GM12801 (cell line): ENCODE measurements around the gene CTDSPL.

Experiments
- TF ChIP-seq, protein P1 (sequence below): IDR thresholded peaks from one replicate; pipeline ENCODE4 v1.5.1; 2011; ENCODE audit warnings: control low read depth; ENCODE audit not compliant: insufficient read length; ENCODE audit errors: extremely low read depth

CTDSPL gene

DNA sequence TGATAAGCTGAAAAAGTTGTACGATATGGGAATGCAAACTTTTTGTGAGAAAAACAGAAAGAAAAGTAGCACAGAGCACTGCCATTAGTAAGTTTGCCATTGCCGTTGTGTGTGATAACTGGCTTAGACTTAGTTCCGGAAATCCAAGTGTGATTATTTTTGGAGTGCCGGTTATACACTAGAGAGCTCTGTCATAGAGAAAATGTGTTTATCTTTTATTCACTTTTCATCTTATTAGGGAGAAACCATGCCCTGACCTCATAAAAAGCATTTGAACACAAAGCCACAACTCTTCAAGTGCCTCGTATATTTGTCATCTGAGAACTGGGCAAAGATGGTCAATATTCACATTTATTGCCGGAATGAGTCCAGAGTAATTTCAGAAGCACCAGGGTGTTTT is 36.1 kb downstream of the CTDSPL start:
- TF ChIP-seq, protein P1, sequence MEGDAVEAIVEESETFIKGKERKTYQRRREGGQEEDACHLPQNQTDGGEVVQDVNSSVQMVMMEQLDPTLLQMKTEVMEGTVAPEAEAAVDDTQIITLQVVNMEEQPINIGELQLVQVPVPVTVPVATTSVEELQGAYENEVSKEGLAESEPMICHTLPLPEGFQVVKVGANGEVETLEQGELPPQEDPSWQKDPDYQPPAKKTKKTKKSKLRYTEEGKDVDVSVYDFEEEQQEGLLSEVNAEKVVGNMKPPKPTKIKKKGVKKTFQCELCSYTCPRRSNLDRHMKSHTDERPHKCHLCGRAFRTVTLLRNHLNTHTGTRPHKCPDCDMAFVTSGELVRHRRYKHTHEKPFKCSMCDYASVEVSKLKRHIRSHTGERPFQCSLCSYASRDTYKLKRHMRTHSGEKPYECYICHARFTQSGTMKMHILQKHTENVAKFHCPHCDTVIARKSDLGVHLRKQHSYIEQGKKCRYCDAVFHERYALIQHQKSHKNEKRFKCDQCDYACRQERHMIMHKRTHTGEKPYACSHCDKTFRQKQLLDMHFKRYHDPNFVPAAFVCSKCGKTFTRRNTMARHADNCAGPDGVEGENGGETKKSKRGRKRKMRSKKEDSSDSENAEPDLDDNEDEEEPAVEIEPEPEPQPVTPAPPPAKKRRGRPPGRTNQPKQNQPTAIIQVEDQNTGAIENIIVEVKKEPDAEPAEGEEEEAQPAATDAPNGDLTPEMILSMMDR: no peak

DNA sequence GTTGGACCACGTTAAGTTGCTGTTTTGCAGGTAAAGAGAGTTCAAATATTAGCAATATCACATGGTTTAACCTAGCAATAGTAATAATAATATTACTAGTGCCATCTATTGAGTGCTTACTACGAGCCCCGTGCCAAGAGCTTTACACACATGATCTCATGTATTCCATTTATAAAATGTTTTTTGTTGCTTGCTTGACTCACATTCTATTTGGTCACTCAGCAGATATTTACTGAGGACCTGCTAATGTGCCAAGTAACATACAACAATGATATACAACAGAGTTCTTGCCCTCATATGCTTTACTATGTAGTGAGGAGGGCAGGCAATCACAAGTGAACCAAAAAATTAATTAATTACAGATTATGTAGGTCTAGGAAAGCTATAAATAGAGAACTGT is 36.7 kb downstream of the CTDSPL start:
- TF ChIP-seq, protein P1: no peak

DNA sequence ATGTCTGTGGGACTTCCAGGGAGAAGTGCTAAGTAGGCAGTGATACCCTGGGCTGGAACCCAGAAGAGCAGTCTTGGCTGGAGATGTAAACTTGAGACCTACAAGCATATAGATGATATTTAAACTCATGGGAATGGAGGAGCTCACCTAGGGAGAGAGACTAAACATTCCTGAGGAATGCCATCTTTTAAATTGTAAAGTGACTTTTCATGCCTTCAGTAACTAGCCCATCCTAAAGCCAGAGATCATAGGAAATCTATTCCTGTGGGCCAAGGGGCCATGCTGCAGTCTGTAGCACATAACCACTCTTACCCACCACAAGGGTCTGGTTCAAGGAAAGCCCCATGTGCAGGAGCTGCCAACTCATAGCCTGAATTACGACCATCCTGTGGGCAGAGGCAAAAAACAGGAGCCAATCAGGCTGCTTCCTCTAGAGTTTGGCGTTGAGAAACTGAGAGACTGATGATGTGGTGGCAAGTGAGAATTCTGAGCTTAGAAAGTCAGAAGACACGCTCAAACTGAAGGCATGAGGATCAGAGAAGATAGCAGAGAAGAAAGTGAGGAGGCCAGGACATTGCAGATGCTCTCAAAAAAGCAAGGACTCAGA is 37.5 kb downstream of the CTDSPL start:
- TF ChIP-seq, protein P1: no peak

DNA sequence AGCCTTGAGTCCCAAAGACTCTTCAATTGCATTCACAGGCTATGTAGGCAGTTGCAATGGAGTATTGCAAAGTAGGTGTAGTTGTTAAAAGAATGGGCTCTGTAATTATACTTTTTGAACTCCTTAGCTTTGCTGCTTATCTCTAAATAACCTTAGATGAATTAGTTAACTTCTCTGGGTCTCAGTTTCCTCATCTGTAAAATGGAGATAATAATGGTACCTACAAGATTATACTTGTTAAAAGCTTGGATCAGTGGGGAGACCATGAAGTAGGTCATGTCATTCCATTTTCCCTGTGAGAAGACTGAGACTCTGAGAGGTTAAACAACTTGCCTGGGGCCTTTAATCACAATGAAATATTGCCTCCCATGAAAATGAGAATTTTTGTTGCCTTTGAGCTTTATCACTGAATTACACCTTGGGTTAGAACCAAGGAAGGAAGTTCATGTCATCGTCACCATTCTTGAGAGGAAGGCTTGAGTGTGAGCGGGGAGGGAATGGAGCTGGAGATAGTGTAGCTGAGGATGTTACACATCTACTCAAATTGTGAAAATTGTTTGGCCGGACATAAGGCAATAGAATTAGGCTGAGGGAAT is 38.1 kb downstream of the CTDSPL start:
- TF ChIP-seq, protein P1: no peak

DNA sequence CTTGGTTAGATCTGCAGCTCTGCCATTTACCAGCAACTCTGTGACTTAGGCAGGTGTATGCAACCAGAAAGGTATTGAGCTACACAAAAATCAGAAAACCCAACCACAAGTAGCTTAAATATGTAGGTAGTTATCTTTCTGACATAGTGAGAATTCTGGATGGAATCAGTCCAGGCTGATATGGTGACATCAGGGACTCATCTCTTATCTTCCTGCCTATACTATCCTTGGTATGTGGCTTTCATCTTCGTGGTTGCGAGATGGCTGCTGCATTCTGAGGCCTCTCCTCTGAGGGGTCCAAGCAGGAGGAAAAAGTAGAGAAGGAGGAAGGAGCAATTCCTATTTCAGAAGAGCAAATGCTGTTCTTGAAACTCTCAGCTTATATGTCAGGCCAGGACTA is 40.0 kb downstream of the CTDSPL start:
- TF ChIP-seq, protein P1: no peak

DNA sequence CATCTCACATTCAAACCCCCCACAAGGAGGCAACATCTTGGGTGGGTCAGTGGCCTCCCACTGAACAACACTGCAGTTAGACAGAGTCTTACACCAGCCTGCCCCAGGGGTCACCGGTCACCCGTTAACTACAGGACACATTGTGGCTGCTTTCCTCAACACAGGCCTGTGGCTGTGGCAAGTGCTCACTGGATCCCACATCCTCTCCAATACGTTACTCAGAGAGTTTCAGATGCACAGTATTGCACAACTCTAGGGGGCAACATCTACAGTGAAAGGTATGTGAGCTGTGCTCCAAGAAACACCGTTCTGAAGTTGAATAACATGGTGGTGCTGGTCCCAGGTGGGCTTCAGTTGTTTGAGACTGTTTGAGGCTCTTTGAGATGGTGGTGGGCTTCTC is 41.0 kb downstream of the CTDSPL start:
- TF ChIP-seq, protein P1: no peak

DNA sequence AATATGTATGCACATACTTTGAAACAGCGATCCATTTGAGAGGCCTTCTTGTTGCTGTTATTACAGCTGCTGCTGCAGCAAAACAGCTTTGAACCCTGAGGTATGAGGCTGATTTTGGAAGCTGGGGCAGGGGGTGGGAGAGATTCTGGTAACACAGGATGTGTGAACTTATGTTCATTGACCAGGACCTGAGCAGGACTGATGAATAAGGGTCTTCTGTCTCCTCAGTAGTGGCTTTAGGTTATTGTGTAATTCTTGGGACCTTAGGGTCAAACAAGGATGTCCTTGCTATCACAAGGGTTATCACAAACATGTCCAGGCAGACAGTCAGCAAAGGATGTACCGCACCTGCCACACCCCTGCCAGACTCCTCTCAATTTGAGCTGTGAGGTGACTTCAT is 41.6 kb downstream of the CTDSPL start:
- TF ChIP-seq, protein P1: no peak
